B cell (primary cell): ENCODE data around the gene ZSCAN25.

Source experiments
- EZH2 ChIP-seq: IDR thresholded peaks from 2 replicates; pipeline ENCODE4 v1.6.1; 2012; ENCODE audit warnings: borderline replicate concordance, low read depth, mild to moderate bottlenecking, moderate library complexity, low read length; ENCODE audit not compliant: insufficient read depth, poor library complexity, severe bottlenecking
- TF ChIP-seq, protein P1 (sequence below): fragments of 200-600 bp; IDR thresholded peaks from one replicate; pipeline ENCODE4 v1.8.0; 2022; ENCODE audit warnings: antibody characterized with exemption, mild to moderate bottlenecking

DNA sequence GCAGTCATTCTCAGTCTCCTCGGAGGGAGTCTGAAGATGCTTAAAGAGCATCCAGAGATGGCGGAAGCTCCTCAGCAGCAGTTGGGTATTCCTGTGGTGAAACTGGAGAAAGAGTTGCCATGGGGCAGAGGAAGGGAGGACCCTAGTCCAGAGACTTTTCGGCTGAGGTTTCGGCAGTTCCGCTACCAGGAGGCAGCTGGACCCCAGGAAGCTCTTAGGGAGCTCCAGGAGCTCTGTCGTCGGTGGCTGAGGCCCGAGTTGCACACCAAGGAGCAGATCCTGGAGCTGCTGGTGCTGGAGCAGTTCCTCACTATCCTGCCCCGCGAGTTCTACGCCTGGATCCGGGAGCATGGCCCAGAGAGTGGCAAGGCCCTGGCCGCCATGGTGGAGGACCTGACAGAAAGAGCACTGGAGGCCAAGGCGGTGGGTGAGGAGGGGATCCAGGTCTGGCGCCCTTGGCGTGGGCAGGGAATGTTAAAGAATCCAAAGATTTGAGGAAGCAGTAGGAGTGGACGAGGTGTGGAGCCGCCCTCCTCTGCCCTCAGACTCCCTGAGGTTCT is 2.9 kb downstream of the ZSCAN25 start:
- TF ChIP-seq, protein P1, sequence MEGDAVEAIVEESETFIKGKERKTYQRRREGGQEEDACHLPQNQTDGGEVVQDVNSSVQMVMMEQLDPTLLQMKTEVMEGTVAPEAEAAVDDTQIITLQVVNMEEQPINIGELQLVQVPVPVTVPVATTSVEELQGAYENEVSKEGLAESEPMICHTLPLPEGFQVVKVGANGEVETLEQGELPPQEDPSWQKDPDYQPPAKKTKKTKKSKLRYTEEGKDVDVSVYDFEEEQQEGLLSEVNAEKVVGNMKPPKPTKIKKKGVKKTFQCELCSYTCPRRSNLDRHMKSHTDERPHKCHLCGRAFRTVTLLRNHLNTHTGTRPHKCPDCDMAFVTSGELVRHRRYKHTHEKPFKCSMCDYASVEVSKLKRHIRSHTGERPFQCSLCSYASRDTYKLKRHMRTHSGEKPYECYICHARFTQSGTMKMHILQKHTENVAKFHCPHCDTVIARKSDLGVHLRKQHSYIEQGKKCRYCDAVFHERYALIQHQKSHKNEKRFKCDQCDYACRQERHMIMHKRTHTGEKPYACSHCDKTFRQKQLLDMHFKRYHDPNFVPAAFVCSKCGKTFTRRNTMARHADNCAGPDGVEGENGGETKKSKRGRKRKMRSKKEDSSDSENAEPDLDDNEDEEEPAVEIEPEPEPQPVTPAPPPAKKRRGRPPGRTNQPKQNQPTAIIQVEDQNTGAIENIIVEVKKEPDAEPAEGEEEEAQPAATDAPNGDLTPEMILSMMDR = no peak
- no peak for TF ChIP-seq EZH2
